GM23338 (cell line): ENCODE measurements around the gene EDIL3. TPM values are rescaled to one million over a fixed set of nuclear protein-coding genes. Genes with fewer than 3 reads are reported as not detected.

Experiments used
- ATAC-seq: fragments of 200-7000 bp; cut with Tn5 transposase; 3 replicates; pipeline ENCODE4 v1.9.1; 2020
- DNase-seq: peaks from one replicate; pipeline ENCODE4 v3.0.0-alpha.2; 2015; ENCODE audit warnings: low spot score
- H2AFZ ChIP-seq: fragments of 200-600 bp; sonication (generic); 2 replicates; pipeline ENCODE4 v1.8.0; 2016; ENCODE audit warnings: antibody characterized with exemption, mild to moderate bottlenecking, moderate library complexity
- H3F3A ChIP-seq: fragments of 200-600 bp; sonication (generic); replicated peaks from 2 replicates; pipeline ENCODE4 v1.8.0; 2017; ENCODE audit warnings: antibody characterized with exemption, mixed run types, low read depth
- H3K27ac ChIP-seq: fragments of 200-600 bp; sonication (generic); 2 replicates; pipeline ENCODE4 v1.6.1; 2016; ENCODE audit warnings: low read depth
- H3K27me3 ChIP-seq: fragments of 200-600 bp; sonication (generic); 2 replicates; pipeline ENCODE4 v1.8.0; 2016; ENCODE audit warnings: mild to moderate bottlenecking, mixed run types, moderate library complexity; ENCODE audit not compliant: insufficient read depth
- H3K36me3 ChIP-seq: fragments of 200-600 bp; sonication (generic); 2 replicates; pipeline ENCODE4 v1.8.0; 2016; ENCODE audit warnings: mild to moderate bottlenecking; ENCODE audit not compliant: insufficient read depth
- H3K4me1 ChIP-seq: fragments of 200-600 bp; sonication (generic); 2 replicates; pipeline ENCODE4 v1.8.0; 2016; ENCODE audit warnings: mild to moderate bottlenecking, moderate library complexity; ENCODE audit not compliant: insufficient read depth
- H3K4me2 ChIP-seq: fragments of 200-600 bp; sonication (generic); 2 replicates; pipeline ENCODE4 v1.7.1; 2017; ENCODE audit warnings: mixed run types
- H3K4me3 ChIP-seq: fragments of 200-600 bp; sonication (generic); 2 replicates; pipeline ENCODE4 v1.6.1; 2016; ENCODE audit warnings: mixed run types
- H3K79me2 ChIP-seq: fragments of 200-600 bp; sonication (generic); replicated peaks from 2 replicates; pipeline ENCODE4 v1.8.0; 2017; ENCODE audit warnings: mild to moderate bottlenecking; ENCODE audit not compliant: insufficient read depth
- H3K9me2 ChIP-seq: fragments of 200-600 bp; sonication (generic); 2 replicates; pipeline ENCODE4 v1.8.0; 2017; ENCODE audit not compliant: insufficient read depth
- H4K20me1 ChIP-seq: fragments of 200-600 bp; sonication (generic); replicated peaks from 2 replicates; pipeline ENCODE4 v1.8.0; 2017; ENCODE audit warnings: mild to moderate bottlenecking; ENCODE audit not compliant: insufficient read depth
- H3K27ac Mint-ChIP-seq: 2 replicates; pipeline ENCODE4 v1.8.0; 2020; ENCODE audit warnings: inconsistent platforms, mild to moderate bottlenecking, moderate library complexity, mixed read lengths
- H3K27me3 Mint-ChIP-seq: 3 replicates; pipeline ENCODE4 v1.8.0; 2022; ENCODE audit warnings: low read depth, mild to moderate bottlenecking, moderate library complexity, mixed read lengths, inconsistent platforms; ENCODE audit not compliant: insufficient read depth, poor library complexity
- H3K36me3 Mint-ChIP-seq: 3 replicates; pipeline ENCODE4 v1.8.0; 2021; ENCODE audit warnings: low read depth, mild to moderate bottlenecking, inconsistent platforms, moderate library complexity, mixed read lengths
- H3K4me1 Mint-ChIP-seq: 3 replicates; pipeline ENCODE4 v1.8.0; 2020; ENCODE audit warnings: mild to moderate bottlenecking, inconsistent platforms, mixed read lengths
- H3K4me3 Mint-ChIP-seq: 3 replicates; pipeline ENCODE4 v1.8.0; 2021; ENCODE audit warnings: moderate library complexity, mild to moderate bottlenecking, inconsistent platforms, mixed read lengths
- H3K9me3 Mint-ChIP-seq: 3 replicates; pipeline ENCODE4 v1.8.0; 2020; ENCODE audit warnings: moderate library complexity, mild to moderate bottlenecking, inconsistent platforms, mixed read lengths
- CREB1 ChIP-seq: fragments of 250-450 bp; sonication (Bioruptor Pico); IDR thresholded peaks from 2 replicates; pipeline ENCODE4 v1.5.0; 2020; ENCODE audit warnings: low read depth, mild to moderate bottlenecking, moderate library complexity
- EZH2 ChIP-seq: fragments of 200-600 bp; sonication (generic); IDR thresholded peaks from one replicate; pipeline ENCODE4 v1.8.0; 2017; ENCODE audit warnings: antibody characterized with exemption, mild to moderate bottlenecking, low read depth; ENCODE audit not compliant: unreplicated experiment
- EZH2phosphoT487 ChIP-seq: fragments of 200-600 bp; sonication (generic); IDR thresholded peaks from one replicate; pipeline ENCODE4 v1.8.1; 2018; ENCODE audit warnings: antibody characterized with exemption; ENCODE audit not compliant: unreplicated experiment
- JUNB ChIP-seq: IDR thresholded peaks from one replicate; pipeline ENCODE4 v1.6.1; 2016; ENCODE audit warnings: antibody characterized with exemption; ENCODE audit not compliant: unreplicated experiment
- NANOG ChIP-seq: IDR thresholded peaks from 2 replicates; pipeline ENCODE4 v1.6.1; 2016; ENCODE audit warnings: antibody characterized with exemption, borderline replicate concordance
- POLR2AphosphoS5 ChIP-seq: IDR thresholded peaks from 2 replicates; pipeline ENCODE4 v1.6.1; 2016; ENCODE audit warnings: antibody characterized with exemption, low read depth
- STAT1 ChIP-seq: IDR thresholded peaks from one replicate; pipeline ENCODE4 v1.6.1; 2016; ENCODE audit warnings: antibody characterized with exemption; ENCODE audit not compliant: unreplicated experiment
- ZNF114 ChIP-seq: fragments of 250-450 bp; sonication (Bioruptor Pico); IDR thresholded peaks from 2 replicates; pipeline ENCODE4 v1.5.0; 2020; ENCODE audit warnings: mild to moderate bottlenecking, moderate library complexity
- ZNF331 ChIP-seq: fragments of 250-450 bp; sonication (Bioruptor Pico); IDR thresholded peaks from 2 replicates; pipeline ENCODE4 v1.5.0; 2020; ENCODE audit warnings: low read depth, mild to moderate bottlenecking, moderate library complexity
- polyA plus RNA-seq: library from polyadenylated mRNA; unstranded; fragments of >200 nt; fragmentation: Nextera tagmentation; extraction: Ambion mirVana; gene quantifications from 2 replicates; pipeline ENCODE4 v1.2.1, GENCODE V29; 2016
- total RNA-seq: library from RNA; depleted of rRNA; stranded (reverse); fragments of >200 nt; shearing (Covaris generic); gene quantifications from 2 replicates; pipeline ENCODE4 v1.2.3, GENCODE V29; 2014
- TF ChIP-seq, protein P1 (sequence below): fragments of 250-450 bp; sonication (Bioruptor Pico); IDR thresholded peaks from 2 replicates; pipeline ENCODE4 v1.5.0; 2020; ENCODE audit warnings: mild to moderate bottlenecking, moderate library complexity
- TF ChIP-seq, protein P2 (sequence below): IDR thresholded peaks from one replicate; pipeline ENCODE4 v1.6.1; 2018; ENCODE audit warnings: antibody characterized with exemption; ENCODE audit not compliant: unreplicated experiment
- TF ChIP-seq, protein P3 (sequence below), 2 experiments: fragments of 200-600 bp in 1 of 2; sonication (generic) in 1 of 2; conservative IDR thresholded peaks; 2 replicates each; pipeline versions ENCODE4 v1.5.1 to v1.6.1; 2016 to 2017; ENCODE audit warnings: antibody characterized with exemption in 2 of 2, low read depth in 2 of 2, mild to moderate bottlenecking in 2 of 2, moderate library complexity in 1 of 2
- TF ChIP-seq, protein P4 (sequence below): IDR thresholded peaks from 2 replicates; pipeline ENCODE4 v1.6.1; 2016; ENCODE audit warnings: antibody characterized with exemption

EDIL3 gene
- total and polyA plus RNA-seq, 2 experiments from 2014 or later: 43.3 to 61.9 TPM

DNA sequence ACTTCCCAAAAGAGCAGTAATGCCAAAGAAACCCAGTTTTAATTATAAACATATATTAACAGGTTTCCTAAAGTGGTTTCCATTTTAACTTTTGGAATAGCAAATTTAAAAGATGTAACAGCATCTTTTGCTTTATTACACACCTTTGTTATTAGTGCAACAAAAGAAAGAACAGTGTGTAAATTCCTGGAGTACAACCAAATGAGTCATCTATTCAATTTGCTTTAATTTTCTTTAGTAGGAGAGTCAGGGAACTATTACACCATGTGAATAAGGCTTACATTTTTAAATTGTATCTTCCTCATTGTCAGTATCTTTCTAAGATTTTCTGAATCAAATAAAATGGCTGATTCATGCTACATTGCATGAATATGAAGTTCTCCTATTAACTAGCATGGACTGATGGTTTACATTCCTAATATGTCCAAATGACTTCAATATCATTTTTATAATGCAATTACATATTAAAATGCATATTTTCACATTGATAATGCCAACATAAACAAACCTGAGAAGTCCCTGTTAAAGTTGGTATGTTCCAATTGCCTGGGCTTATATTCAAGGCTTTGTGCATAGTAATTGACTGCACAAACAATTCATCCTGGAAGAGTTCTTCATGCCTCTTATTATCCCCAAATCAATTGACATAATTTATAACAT is 22.5 kb downstream of the EDIL3 start:
- TF ChIP-seq, protein P1, sequence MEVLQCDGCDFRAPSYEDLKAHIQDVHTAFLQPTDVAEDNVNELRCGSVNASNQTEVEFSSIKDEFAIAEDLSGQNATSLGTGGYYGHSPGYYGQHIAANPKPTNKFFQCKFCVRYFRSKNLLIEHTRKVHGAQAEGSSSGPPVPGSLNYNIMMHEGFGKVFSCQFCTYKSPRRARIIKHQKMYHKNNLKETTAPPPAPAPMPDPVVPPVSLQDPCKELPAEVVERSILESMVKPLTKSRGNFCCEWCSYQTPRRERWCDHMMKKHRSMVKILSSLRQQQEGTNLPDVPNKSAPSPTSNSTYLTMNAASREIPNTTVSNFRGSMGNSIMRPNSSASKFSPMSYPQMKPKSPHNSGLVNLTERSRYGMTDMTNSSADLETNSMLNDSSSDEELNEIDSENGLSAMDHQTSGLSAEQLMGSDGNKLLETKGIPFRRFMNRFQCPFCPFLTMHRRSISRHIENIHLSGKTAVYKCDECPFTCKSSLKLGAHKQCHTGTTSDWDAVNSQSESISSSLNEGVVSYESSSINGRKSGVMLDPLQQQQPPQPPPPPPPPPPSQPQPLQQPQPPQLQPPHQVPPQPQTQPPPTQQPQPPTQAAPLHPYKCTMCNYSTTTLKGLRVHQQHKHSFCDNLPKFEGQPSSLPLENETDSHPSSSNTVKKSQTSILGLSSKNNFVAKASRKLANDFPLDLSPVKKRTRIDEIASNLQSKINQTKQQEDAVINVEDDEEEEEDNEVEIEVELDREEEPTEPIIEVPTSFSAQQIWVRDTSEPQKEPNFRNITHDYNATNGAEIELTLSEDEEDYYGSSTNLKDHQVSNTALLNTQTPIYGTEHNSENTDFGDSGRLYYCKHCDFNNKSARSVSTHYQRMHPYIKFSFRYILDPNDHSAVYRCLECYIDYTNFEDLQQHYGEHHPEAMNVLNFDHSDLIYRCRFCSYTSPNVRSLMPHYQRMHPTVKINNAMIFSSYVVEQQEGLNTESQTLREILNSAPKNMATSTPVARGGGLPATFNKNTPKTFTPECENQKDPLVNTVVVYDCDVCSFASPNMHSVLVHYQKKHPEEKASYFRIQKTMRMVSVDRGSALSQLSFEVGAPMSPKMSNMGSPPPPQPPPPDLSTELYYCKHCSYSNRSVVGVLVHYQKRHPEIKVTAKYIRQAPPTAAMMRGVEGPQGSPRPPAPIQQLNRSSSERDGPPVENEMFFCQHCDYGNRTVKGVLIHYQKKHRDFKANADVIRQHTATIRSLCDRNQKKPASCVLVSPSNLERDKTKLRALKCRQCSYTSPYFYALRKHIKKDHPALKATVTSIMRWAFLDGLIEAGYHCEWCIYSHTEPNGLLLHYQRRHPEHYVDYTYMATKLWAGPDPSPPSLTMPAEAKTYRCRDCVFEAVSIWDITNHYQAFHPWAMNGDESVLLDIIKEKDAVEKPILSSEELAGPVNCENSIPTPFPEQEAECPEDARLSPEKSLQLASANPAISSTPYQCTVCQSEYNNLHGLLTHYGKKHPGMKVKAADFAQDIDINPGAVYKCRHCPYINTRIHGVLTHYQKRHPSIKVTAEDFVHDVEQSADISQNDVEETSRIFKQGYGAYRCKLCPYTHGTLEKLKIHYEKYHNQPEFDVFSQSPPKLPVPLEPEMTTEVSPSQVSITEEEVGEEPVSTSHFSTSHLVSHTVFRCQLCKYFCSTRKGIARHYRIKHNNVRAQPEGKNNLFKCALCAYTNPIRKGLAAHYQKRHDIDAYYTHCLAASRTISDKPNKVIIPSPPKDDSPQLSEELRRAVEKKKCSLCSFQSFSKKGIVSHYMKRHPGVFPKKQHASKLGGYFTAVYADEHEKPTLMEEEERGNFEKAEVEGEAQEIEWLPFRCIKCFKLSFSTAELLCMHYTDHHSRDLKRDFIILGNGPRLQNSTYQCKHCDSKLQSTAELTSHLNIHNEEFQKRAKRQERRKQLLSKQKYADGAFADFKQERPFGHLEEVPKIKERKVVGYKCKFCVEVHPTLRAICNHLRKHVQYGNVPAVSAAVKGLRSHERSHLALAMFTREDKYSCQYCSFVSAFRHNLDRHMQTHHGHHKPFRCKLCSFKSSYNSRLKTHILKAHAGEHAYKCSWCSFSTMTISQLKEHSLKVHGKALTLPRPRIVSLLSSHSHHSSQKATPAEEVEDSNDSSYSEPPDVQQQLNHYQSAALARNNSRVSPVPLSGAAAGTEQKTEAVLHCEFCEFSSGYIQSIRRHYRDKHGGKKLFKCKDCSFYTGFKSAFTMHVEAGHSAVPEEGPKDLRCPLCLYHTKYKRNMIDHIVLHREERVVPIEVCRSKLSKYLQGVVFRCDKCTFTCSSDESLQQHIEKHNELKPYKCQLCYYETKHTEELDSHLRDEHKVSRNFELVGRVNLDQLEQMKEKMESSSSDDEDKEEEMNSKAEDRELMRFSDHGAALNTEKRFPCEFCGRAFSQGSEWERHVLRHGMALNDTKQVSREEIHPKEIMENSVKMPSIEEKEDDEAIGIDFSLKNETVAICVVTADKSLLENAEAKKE: no peak
- TF ChIP-seq, protein P2, sequence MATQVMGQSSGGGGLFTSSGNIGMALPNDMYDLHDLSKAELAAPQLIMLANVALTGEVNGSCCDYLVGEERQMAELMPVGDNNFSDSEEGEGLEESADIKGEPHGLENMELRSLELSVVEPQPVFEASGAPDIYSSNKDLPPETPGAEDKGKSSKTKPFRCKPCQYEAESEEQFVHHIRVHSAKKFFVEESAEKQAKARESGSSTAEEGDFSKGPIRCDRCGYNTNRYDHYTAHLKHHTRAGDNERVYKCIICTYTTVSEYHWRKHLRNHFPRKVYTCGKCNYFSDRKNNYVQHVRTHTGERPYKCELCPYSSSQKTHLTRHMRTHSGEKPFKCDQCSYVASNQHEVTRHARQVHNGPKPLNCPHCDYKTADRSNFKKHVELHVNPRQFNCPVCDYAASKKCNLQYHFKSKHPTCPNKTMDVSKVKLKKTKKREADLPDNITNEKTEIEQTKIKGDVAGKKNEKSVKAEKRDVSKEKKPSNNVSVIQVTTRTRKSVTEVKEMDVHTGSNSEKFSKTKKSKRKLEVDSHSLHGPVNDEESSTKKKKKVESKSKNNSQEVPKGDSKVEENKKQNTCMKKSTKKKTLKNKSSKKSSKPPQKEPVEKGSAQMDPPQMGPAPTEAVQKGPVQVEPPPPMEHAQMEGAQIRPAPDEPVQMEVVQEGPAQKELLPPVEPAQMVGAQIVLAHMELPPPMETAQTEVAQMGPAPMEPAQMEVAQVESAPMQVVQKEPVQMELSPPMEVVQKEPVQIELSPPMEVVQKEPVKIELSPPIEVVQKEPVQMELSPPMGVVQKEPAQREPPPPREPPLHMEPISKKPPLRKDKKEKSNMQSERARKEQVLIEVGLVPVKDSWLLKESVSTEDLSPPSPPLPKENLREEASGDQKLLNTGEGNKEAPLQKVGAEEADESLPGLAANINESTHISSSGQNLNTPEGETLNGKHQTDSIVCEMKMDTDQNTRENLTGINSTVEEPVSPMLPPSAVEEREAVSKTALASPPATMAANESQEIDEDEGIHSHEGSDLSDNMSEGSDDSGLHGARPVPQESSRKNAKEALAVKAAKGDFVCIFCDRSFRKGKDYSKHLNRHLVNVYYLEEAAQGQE: no peak
- TF ChIP-seq ZNF114 (CRISPR knock-in tag): no peak
- TF ChIP-seq, protein P3, sequence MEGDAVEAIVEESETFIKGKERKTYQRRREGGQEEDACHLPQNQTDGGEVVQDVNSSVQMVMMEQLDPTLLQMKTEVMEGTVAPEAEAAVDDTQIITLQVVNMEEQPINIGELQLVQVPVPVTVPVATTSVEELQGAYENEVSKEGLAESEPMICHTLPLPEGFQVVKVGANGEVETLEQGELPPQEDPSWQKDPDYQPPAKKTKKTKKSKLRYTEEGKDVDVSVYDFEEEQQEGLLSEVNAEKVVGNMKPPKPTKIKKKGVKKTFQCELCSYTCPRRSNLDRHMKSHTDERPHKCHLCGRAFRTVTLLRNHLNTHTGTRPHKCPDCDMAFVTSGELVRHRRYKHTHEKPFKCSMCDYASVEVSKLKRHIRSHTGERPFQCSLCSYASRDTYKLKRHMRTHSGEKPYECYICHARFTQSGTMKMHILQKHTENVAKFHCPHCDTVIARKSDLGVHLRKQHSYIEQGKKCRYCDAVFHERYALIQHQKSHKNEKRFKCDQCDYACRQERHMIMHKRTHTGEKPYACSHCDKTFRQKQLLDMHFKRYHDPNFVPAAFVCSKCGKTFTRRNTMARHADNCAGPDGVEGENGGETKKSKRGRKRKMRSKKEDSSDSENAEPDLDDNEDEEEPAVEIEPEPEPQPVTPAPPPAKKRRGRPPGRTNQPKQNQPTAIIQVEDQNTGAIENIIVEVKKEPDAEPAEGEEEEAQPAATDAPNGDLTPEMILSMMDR (conservative IDR thresholded peaks at IDR 0.05; ENCODE audit: low read depth in 2 of 2): no peak
- no peak for TF ChIP-seq JUNB
- no peak for TF ChIP-seq EZH2phosphoT487
- no peak for TF ChIP-seq CREB1
- TF ChIP-seq STAT1: no peak
- TF ChIP-seq POLR2AphosphoS5: no peak
- no peak for TF ChIP-seq EZH2
- no peak for TF ChIP-seq ZNF331 (CRISPR knock-in tag)
- TF ChIP-seq NANOG: no peak
- TF ChIP-seq, protein P4, sequence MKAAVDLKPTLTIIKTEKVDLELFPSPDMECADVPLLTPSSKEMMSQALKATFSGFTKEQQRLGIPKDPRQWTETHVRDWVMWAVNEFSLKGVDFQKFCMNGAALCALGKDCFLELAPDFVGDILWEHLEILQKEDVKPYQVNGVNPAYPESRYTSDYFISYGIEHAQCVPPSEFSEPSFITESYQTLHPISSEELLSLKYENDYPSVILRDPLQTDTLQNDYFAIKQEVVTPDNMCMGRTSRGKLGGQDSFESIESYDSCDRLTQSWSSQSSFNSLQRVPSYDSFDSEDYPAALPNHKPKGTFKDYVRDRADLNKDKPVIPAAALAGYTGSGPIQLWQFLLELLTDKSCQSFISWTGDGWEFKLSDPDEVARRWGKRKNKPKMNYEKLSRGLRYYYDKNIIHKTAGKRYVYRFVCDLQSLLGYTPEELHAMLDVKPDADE: no peak
- ATAC-seq: no peak
- H3K27me3 ChIP-seq: no peaks in the 10 kb centered on the region

More for the DNA sequence above, 22.5 kb downstream of the EDIL3 start:
- H3K4me1 Mint-ChIP-seq: no peaks in the 10 kb centered on the region
- H3K79me2 ChIP-seq: peaks cover 35% of the 10 kb centered on the region
- H3K4me3 ChIP-seq: no peak overlapping the region
- H2AFZ ChIP-seq: no peak overlapping the region
- DNase-seq: no peak
- H3K9me2 ChIP-seq: no peaks in the 10 kb centered on the region
- H3K27ac Mint-ChIP-seq: no peak overlapping the region
- H3K36me3 Mint-ChIP-seq: peaks cover under 1% of the 10 kb centered on the region; the same call in 1 of the 3 replicates
- H3K4me2 ChIP-seq: no peak overlapping the region
- no peaks in the 10 kb centered on the region for H3K36me3 ChIP-seq
- H3K27me3 Mint-ChIP-seq: no peaks in the 10 kb centered on the region
- H3K4me3 Mint-ChIP-seq: no peak overlapping the region
- no peaks in the 10 kb centered on the region for H3K9me3 Mint-ChIP-seq
- H3K27ac ChIP-seq: no peak overlapping the region
- no peaks in the 10 kb centered on the region for H3F3A ChIP-seq
- H4K20me1 ChIP-seq: no peaks in the 10 kb centered on the region
- H3K4me1 ChIP-seq: no peaks in the 10 kb centered on the region
